ENCODE results near the gene ANKRD11. TPM values are rescaled to one million over a fixed set of nuclear protein-coding genes. Genes with fewer than 3 reads are reported as not detected.

ANKRD11 gene
- total and polyA plus RNA-seq, 7 donors: 30.6 to 161 (median 42.8) TPM

- WGBS, 2 donors: 93 to 96% methylated on average over 9 of the region's 9 CpGs
- Histone ChIP-seq H3K36me3 (no peaks in the 10 kb centered on the region), H3K9me3 (no peaks in the 10 kb centered on the region), H3K27me3 (no peaks in the 10 kb centered on the region), H3K4me3 (no peak overlapping the region), H3K27ac (no peak overlapping the region), H3K4me1 (peaks cover 0 to 53% (median 46%) of the 10 kb centered on the region in 4 donors)
- TF ChIP-seq POLR2A (IDR thresholded peaks at IDR 0.05): no peak
- TF ChIP-seq, protein P1, sequence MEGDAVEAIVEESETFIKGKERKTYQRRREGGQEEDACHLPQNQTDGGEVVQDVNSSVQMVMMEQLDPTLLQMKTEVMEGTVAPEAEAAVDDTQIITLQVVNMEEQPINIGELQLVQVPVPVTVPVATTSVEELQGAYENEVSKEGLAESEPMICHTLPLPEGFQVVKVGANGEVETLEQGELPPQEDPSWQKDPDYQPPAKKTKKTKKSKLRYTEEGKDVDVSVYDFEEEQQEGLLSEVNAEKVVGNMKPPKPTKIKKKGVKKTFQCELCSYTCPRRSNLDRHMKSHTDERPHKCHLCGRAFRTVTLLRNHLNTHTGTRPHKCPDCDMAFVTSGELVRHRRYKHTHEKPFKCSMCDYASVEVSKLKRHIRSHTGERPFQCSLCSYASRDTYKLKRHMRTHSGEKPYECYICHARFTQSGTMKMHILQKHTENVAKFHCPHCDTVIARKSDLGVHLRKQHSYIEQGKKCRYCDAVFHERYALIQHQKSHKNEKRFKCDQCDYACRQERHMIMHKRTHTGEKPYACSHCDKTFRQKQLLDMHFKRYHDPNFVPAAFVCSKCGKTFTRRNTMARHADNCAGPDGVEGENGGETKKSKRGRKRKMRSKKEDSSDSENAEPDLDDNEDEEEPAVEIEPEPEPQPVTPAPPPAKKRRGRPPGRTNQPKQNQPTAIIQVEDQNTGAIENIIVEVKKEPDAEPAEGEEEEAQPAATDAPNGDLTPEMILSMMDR (IDR thresholded peaks at IDR 0.05): no peak
- no peak for TF ChIP-seq POLR2AphosphoS5 (IDR thresholded peaks at IDR 0.05)
- TF ChIP-seq EP300 (IDR thresholded peaks at IDR 0.05): no peak
- intact Hi-C loops (cut with DNase I): no loop called here
- DNase-seq: peak; percentile 59
These were observed 101.8 kb downstream of the ANKRD11 start for GRCh38 chr16:89388536-89388935.

DNA sequence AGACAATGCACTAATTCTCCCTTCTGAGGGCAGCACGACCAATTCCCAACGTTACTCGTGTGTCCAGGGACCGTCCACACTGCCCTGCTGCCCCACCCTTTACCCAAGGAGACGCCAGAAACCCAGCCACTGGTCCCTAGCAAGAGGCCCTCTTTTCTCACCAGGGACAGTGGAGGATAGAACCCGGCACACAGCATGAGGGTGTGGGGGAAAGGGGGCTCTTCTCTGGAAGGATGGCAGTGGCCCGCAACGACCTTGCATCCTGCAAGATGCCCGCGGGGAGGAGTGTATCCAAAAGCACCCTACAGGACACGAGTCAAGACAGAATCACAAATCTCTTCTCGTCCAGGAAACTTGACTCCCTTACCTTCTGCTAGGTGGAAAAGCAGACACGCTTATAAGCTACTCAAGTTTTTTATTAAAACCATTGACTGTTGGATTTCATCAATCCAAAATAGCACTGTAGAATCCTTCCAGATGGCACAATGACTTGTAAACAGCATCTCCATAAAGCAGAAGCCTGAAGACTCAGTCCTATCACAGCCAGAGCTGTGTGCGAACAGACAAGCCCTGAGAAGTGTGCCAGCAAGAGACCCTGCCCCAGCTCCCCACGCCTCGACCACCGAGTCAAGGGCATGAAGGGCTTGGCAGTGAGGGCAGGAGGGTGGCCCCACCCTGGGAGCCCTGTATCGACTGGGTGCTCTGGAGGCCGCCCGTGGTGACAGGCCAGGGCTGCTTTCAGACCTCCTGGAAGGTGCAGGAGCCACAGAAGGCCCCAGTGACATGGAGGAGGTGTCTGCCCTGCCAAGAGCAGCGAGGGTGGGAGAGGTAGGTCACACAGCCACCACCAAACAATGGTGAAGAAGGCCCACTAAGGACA, 103.8 kb downstream of the ANKRD11 start:
- intact Hi-C loops (cut with DNase I): no loop called here

DNA sequence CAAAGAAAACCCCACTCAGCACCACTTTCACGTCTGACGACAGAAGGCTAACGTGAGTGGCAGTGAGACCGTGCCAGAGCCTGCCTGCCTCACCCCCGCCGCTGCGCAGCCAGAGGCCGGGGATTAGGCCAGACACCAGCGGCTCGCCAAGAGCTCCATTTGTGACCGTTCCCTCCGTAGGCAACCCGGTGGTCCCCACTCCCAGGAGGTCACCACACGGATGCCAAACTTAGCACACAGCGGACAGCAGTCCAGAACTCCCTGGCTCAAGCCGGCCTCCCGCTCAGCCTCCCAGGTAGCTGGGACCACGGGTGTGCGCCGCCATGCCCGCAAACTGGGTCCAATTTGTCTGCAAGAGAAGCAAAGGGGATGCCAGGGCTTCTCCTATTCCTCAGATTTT, 104.6 kb downstream of the ANKRD11 start:
- TF ChIP-seq EP300 (IDR thresholded peaks at IDR 0.05) (no peak), POLR2A (IDR thresholded peaks at IDR 0.05) (no peak), POLR2AphosphoS5 (IDR thresholded peaks at IDR 0.05) (no peak)
- TF ChIP-seq, protein P1 (IDR thresholded peaks at IDR 0.05): no peak
- H3K4me3 ChIP-seq: no peak overlapping the region
- H3K27ac ChIP-seq: no peak overlapping the region
- no peaks in the 10 kb centered on the region for H3K9me3 ChIP-seq
- peaks cover 0 to 56% (median 51%) of the 10 kb centered on the region in 4 donors for H3K4me1 ChIP-seq
- WGBS, 2 donors: 96 to 97% methylated on average over 21 of the region's 21 CpGs
- DNase-seq: peak; percentile 53
- no peaks in the 10 kb centered on the region for H3K27me3 ChIP-seq
- H3K36me3 ChIP-seq: no peaks in the 10 kb centered on the region
- intact Hi-C loops (cut with DNase I): no loop called here

More for the DNA sequence above, 103.8 kb downstream of the ANKRD11 start:
- peaks cover 0 to 56% (median 53%) of the 10 kb centered on the region in 4 donors for H3K4me1 ChIP-seq
- no peaks in the 10 kb centered on the region for H3K27me3 ChIP-seq
- no peak overlapping the region for H3K4me3 ChIP-seq
- H3K9me3 ChIP-seq: no peaks in the 10 kb centered on the region
- no peaks in the 10 kb centered on the region for H3K36me3 ChIP-seq
- DNase-seq: peak; percentile 54
- 80 to 85% methylated on average over 21 of the region's 21 CpGs for WGBS, 2 donors
- H3K27ac ChIP-seq: no peak overlapping the region
- TF ChIP-seq POLR2AphosphoS5 (IDR thresholded peaks at IDR 0.05) (no peak), EP300 (IDR thresholded peaks at IDR 0.05) (no peak), POLR2A (IDR thresholded peaks at IDR 0.05) (no peak)
- TF ChIP-seq, protein P1 (IDR thresholded peaks at IDR 0.05): no peak

- no peak for DNase-seq
- intact Hi-C loops (cut with DNase I): no loop called here
- 88 to 93% methylated on average over 12 of the region's 12 CpGs for WGBS, 2 donors
- Histone ChIP-seq H3K9me3 (no peaks in the 10 kb centered on the region), H3K27me3 (no peaks in the 10 kb centered on the region), H3K36me3 (no peaks in the 10 kb centered on the region), H3K4me3 (no peak overlapping the region), H3K4me1 (peaks cover 0 to 62% (median 55%) of the 10 kb centered on the region in 4 donors), H3K27ac (no peak overlapping the region)
- TF ChIP-seq POLR2A (IDR thresholded peaks at IDR 0.05): no peak
- no peak for TF ChIP-seq POLR2AphosphoS5 (IDR thresholded peaks at IDR 0.05)
- no peak for TF ChIP-seq EP300 (IDR thresholded peaks at IDR 0.05)
- TF ChIP-seq, protein P1 (IDR thresholded peaks at IDR 0.05): no peak
These were observed 106.1 kb downstream of the ANKRD11 start for GRCh38 chr16:89384282-89384681.
